HepG2 (cell line): ENCODE measurements around the gene STUM. TPM values are rescaled to one million over a fixed set of nuclear protein-coding genes. Genes with fewer than 3 reads are reported as not detected.

ENCODE experiments used
- ATAC-seq: fragments of 200-7000 bp; cut with Tn5 transposase; 3 replicates; pipeline ENCODE4 v1.9.1; 2020; ENCODE audit warnings: mild to moderate bottlenecking, moderate library complexity
- BruUV-seq: library from RNA; stranded (reverse); fragments of 400-500 nt; replicated peaks from 2 replicates; lab custom pipeline; 2021; lab: Mats Ljungman, UMichigan
- CTCF ChIA-PET: fragments of 300-600 bp; formaldehyde crosslinking; extraction: SDS; loops from one replicate; lab custom pipeline; 2021; ENCODE audit warnings: low total read pairs, inconsistent platforms, low intra/inter-chr PET ratio; lab: Yijun Ruan, JAX
- POLR2A ChIA-PET: fragments of 350-600 bp; sonication (Branson Sonifier 250); formaldehyde crosslinking; loops from one replicate; lab custom pipeline; 2020; ENCODE audit warnings: antibody characterized with exemption, inconsistent platforms; lab: Yijun Ruan, JAX
- DNase-seq: peaks from one replicate; pipeline ENCODE4 v3.0.0-alpha.2; 2015; ENCODE audit warnings: low spot score
- FAIRE-seq: peaks from 3 replicates; lab custom pipeline; 2011; peaks lifted over from hg19 to GRCh38; lab: Jason Lieb, UNC
- H2AFZ ChIP-seq: one replicate; pipeline ENCODE4 v1.6.1; 2011; ENCODE audit warnings: low read length, inconsistent platforms
- H3K27ac ChIP-seq: fragments of 300-600 bp; 3 replicates; pipeline ENCODE4 v1.8.0; 2011; ENCODE audit warnings: mixed run types, mild to moderate bottlenecking, mixed read lengths, low read length, inconsistent platforms; ENCODE audit not compliant: insufficient read depth; ENCODE audit errors: extremely low read length
- H3K27me3 ChIP-seq, 2 experiments: fragments of 200-600 bp in 1 of 2; 2 replicates in 1 of 2; 3 replicates in 1 of 2; pipeline versions ENCODE4 v1.6.0 to v1.8.0; 2011; ENCODE audit warnings: low read length in 2 of 2, mild to moderate bottlenecking in 2 of 2, moderate library complexity in 2 of 2, inconsistent platforms in 1 of 2; ENCODE audit not compliant: insufficient read depth in 2 of 2, control insufficient read depth in 1 of 2
- H3K36me3 ChIP-seq, 2 experiments: fragments of 200-600 bp in 1 of 2; replicated peaks in 1 of 2; 2 replicates in 1 of 2; 3 replicates in 1 of 2; pipeline versions ENCODE4 v1.5.1 to v1.8.0; 2011; ENCODE audit warnings: low read length in 2 of 2, inconsistent platforms in 1 of 2; ENCODE audit not compliant: insufficient read depth in 2 of 2, control insufficient read depth in 1 of 2
- H3K4me1 ChIP-seq: 2 replicates; pipeline ENCODE4 v1.5.1; 2012; ENCODE audit warnings: low read length, inconsistent platforms; ENCODE audit not compliant: insufficient read depth
- H3K4me2 ChIP-seq: 2 replicates; pipeline ENCODE4 v1.6.0; 2011; ENCODE audit warnings: low read depth, low read length, inconsistent platforms
- H3K4me3 ChIP-seq, 3 experiments: fragments of 200-600 bp in 1 of 3; sonication (generic), shearing (Covaris generic) in 1 of 3; replicated peaks in 1 of 3; 2 replicates each; pipeline ENCODE4 v1.5.1; 2011 to 2016; ENCODE audit warnings: low read length in 3 of 3, inconsistent platforms in 2 of 3, low read depth in 2 of 3, mild to moderate bottlenecking in 2 of 3, control low read depth in 1 of 3, mixed read lengths in 1 of 3; ENCODE audit not compliant: insufficient read depth in 1 of 3
- H3K79me2 ChIP-seq: one replicate; pipeline ENCODE4 v1.6.1; 2011; ENCODE audit warnings: low read length, inconsistent platforms; ENCODE audit not compliant: insufficient read depth
- H3K9ac ChIP-seq: 2 replicates; pipeline ENCODE4 v1.6.0; 2011; ENCODE audit warnings: mild to moderate bottlenecking, low read depth, low read length, inconsistent platforms; ENCODE audit not compliant: insufficient read depth
- H3K9me3 ChIP-seq: 2 replicates; pipeline ENCODE4 v1.5.1; 2012; ENCODE audit warnings: mild to moderate bottlenecking, low read length
- H4K20me1 ChIP-seq: 2 replicates; pipeline ENCODE4 v1.6.0; 2011; ENCODE audit warnings: inconsistent platforms, mild to moderate bottlenecking, low read length, moderate library complexity; ENCODE audit not compliant: insufficient read depth
- CHD2 ChIP-seq: IDR thresholded peaks from 2 replicates; pipeline ENCODE4 v1.6.1; 2011; ENCODE audit warnings: low read depth, low read length, improper control_type of control experiment
- HOXA3 ChIP-seq: sonication (generic); formaldehyde crosslinking; IDR thresholded peaks from 2 replicates; pipeline ENCODE4 v1.5.0; 2020; ENCODE audit warnings: missing genetic modification reagents
- IKZF1 ChIP-seq: fragments of 450-650 bp; IDR thresholded peaks from 2 replicates; pipeline ENCODE4 v1.7.1; 2016
- KDM4B ChIP-seq: sonication (generic); formaldehyde crosslinking; IDR thresholded peaks from 2 replicates; pipeline ENCODE4 v1.4.0; 2020; ENCODE audit warnings: missing genetic modification reagents
- KMT2B ChIP-seq: IDR thresholded peaks from 2 replicates; pipeline ENCODE4 v1.6.1; 2016; ENCODE audit warnings: missing genetic modification reagents, missing compliant biosample characterization
- MEIS1 ChIP-seq: sonication (generic); formaldehyde crosslinking; IDR thresholded peaks from 2 replicates; pipeline ENCODE4 v1.9.0; 2021; ENCODE audit warnings: mild to moderate bottlenecking, missing genetic modification reagents, moderate library complexity, borderline replicate concordance
- MYNN ChIP-seq: sonication (generic); formaldehyde crosslinking; IDR thresholded peaks from 2 replicates; pipeline ENCODE4 v1.4.0; 2020; ENCODE audit warnings: mild to moderate bottlenecking, low read depth, missing genetic modification reagents
- PRDM15 ChIP-seq: sonication (generic); formaldehyde crosslinking; IDR thresholded peaks from 2 replicates; pipeline ENCODE4 v1.4.0; 2020; ENCODE audit warnings: missing genetic modification reagents
- SNAPC5 ChIP-seq: sonication (generic); formaldehyde crosslinking; IDR thresholded peaks from 2 replicates; pipeline ENCODE4 v1.8.1; 2023; ENCODE audit warnings: mild to moderate bottlenecking, missing genetic modification reagents, borderline replicate concordance
- ZBTB10 ChIP-seq: sonication (generic); formaldehyde crosslinking; IDR thresholded peaks from 2 replicates; pipeline ENCODE4 v1.4.0; 2020; ENCODE audit warnings: missing genetic modification reagents, borderline replicate concordance
- ZBTB44 ChIP-seq: sonication (generic); formaldehyde crosslinking; IDR thresholded peaks from 2 replicates; pipeline ENCODE4 v1.4.0; 2020; ENCODE audit warnings: missing genetic modification reagents
- ZC3H4 ChIP-seq: sonication (generic); formaldehyde crosslinking; IDR thresholded peaks from 2 replicates; pipeline ENCODE4 v1.4.0; 2020; ENCODE audit warnings: missing genetic modification reagents, borderline replicate concordance
- ZNF260 ChIP-seq: sonication (generic); formaldehyde crosslinking; IDR thresholded peaks from 2 replicates; pipeline ENCODE4 v1.4.0; 2020; ENCODE audit warnings: missing genetic modification reagents, low read depth, mild to moderate bottlenecking, borderline replicate concordance
- ZNF562 ChIP-seq: sonication (generic); formaldehyde crosslinking; IDR thresholded peaks from 2 replicates; pipeline ENCODE4 v1.8.0; 2022; ENCODE audit warnings: missing genetic modification reagents, borderline replicate concordance
- ZNF7 ChIP-seq: IDR thresholded peaks from 2 replicates; pipeline ENCODE4 v1.6.1; 2016; ENCODE audit warnings: missing biosample characterization, missing genetic modification reagents
- ZNF772 ChIP-seq: sonication (generic); formaldehyde crosslinking; IDR thresholded peaks from 2 replicates; pipeline ENCODE4 v1.5.0; 2020; ENCODE audit warnings: mild to moderate bottlenecking, missing genetic modification reagents
- WGBS: methylation state at CpG from one replicate; pipeline ENCODE4 v1.1.6; 2017; ENCODE audit warnings: low lambda C conversion rate; 5-methylcytosine and 5-hydroxymethylcytosine counted together
- in situ Hi-C: cut with HindIII; loops from 2 replicates; pipeline ENCODE4 v1.10.0; 2017; ENCODE audit warnings: low pct_unique_long_range_greater_than_20kb; ENCODE audit not compliant: extremely low pct_ligation_motif_present
- intact Hi-C: fragments of 100-400 bp; cut with micrococcal nuclease; formaldehyde crosslinking; loops from one replicate; pipeline ENCODE4 v1.10.0; 2022; ENCODE audit not compliant: unreplicated experiment
- polyA plus RNA-seq, 8 experiments: library from polyadenylated mRNA; depleted of rRNA in 3 of 8; stranded (reverse) in 7 of 8; unstranded in 1 of 8; fragments of >200 nt; fragmentation: Illumina TruSeq in 4 of 8; extraction: Trizol in 4 of 8; gene quantifications; 2 replicates each; pipeline versions ENCODE4 v1.2.1 to v1.2.3, GENCODE V29; 2011 to 2016; ENCODE audit warnings: low read depth in 4 of 8, missing spikeins in 1 of 8, mixed read lengths in 1 of 8; ENCODE audit not compliant: insufficient read depth in 1 of 8
- total RNA-seq, 5 experiments: library from RNA; depleted of rRNA; stranded (reverse); fragments of >200 nt; fragmentation: Illumina TruSeq; extraction: Trizol; gene quantifications; 2 replicates each; pipeline ENCODE4 v1.2.3, GENCODE V29; 2016; ENCODE audit warnings: low read depth in 1 of 5

STUM gene
- total and polyA plus RNA-seq, 2 of the 13 experiments (the other 11 are each of a cell fraction or from before 2014, with no cell fraction given): not detected

- TF ChIP-seq ZBTB10 (no peak), MYNN (CRISPR knock-in tag) (no peak), KMT2B (CRISPR knock-in tag) (no peak), ZNF562 (CRISPR knock-in tag) (no peak)
Measured at GRCh38 chr1:226552061-226552460, 3.5 kb downstream of the STUM start (continued).

- intact Hi-C loops: no loop called here
- no peak overlapping the region for H3K9ac ChIP-seq
- FAIRE-seq (no peak), DNase-seq (no peak), ATAC-seq (no peak)
- CTCF ChIA-PET: no interaction called here
- POLR2A ChIA-PET: no interaction called here
- no peak overlapping the region for H2AFZ ChIP-seq
- BruUV-seq: no TSS peak
- peaks cover 16% of the 10 kb centered on the region for H3K4me1 ChIP-seq
- H3K27me3 ChIP-seq: peaks cover 4 to 37% of the 10 kb centered on the region in 2 experiments; a peak in 4 of 5 replicates
- no peaks in the 10 kb centered on the region for H4K20me1 ChIP-seq
- H3K4me2 ChIP-seq: no peak overlapping the region
- no peaks in the 10 kb centered on the region for H3K9me3 ChIP-seq
- no peak overlapping the region for H3K27ac ChIP-seq
- H3K36me3 ChIP-seq: no peaks in the 10 kb centered on the region
- in situ Hi-C loops: no loop called here
- H3K4me3 ChIP-seq: no peak overlapping the region
- no peaks in the 10 kb centered on the region for H3K79me2 ChIP-seq
- 100% methylated on average over 2 of the region's 2 CpGs for WGBS
- no peak for TF ChIP-seq HOXA3 (CRISPR knock-in tag)
- TF ChIP-seq CHD2: no peak
- no peak for TF ChIP-seq ZNF260 (CRISPR knock-in tag)
- no peak for TF ChIP-seq SNAPC5 (CRISPR knock-in tag)
- TF ChIP-seq ZNF7 (CRISPR knock-in tag): no peak
- TF ChIP-seq ZC3H4 (CRISPR knock-in tag): no peak
- TF ChIP-seq ZNF772 (CRISPR knock-in tag): no peak
- TF ChIP-seq MEIS1 (CRISPR knock-in tag): no peak
- TF ChIP-seq KDM4B: no peak
- TF ChIP-seq IKZF1: no peak
- TF ChIP-seq PRDM15 (CRISPR knock-in tag): no peak
- TF ChIP-seq ZBTB44 (CRISPR knock-in tag): no peak
Measured at GRCh38 chr1:226553266-226553923, 4.8 kb downstream of the STUM start.
